Epithelial cell of esophagus (primary cell): Measurements from ENCODE around the gene EFNA5.

Experiments
- DNase-seq: peaks from one replicate; pipeline ENCODE4 v3.0.0; 2010; ENCODE audit warnings: low read depth
- H3K4me3 ChIP-seq: 2 replicates; pipeline ENCODE4 v1.5.1; 2011; ENCODE audit warnings: mild to moderate bottlenecking, low read length, control low read depth
- CTCF ChIP-seq: IDR thresholded peaks from 2 replicates; pipeline ENCODE4 v1.5.1; 2011; ENCODE audit warnings: low read depth, mild to moderate bottlenecking, low read length, control low read depth, inconsistent platforms; ENCODE audit not compliant: insufficient read depth; ENCODE audit errors: missing control alignments

EFNA5 gene

GRCh38 chr5:107373549-107374263 lies 297.0 kb downstream of the EFNA5 start:
- no peak for DNase-seq
- H3K4me3 ChIP-seq: no peak overlapping the region
- TF ChIP-seq CTCF: no peak

- DNase-seq: no peak
- no peak overlapping the region for H3K4me3 ChIP-seq
- TF ChIP-seq CTCF: no peak
Measured at GRCh38 chr5:107372723-107373450, 297.9 kb downstream of the EFNA5 start.

- no peak overlapping the region for H3K4me3 ChIP-seq
- TF ChIP-seq CTCF: no peak
- DNase-seq: peak; percentile 79
Measured at GRCh38 chr5:107370396-107370968, 300.3 kb downstream of the EFNA5 start.

- DNase-seq: no peak
- no peak overlapping the region for H3K4me3 ChIP-seq
- TF ChIP-seq CTCF: no peak
Measured at GRCh38 chr5:107369622-107370021, 301.1 kb downstream of the EFNA5 start.

GRCh38 chr5:107368615-107369014 lies 302.1 kb downstream of the EFNA5 start:
- H3K4me3 ChIP-seq: no peak overlapping the region
- DNase-seq: no peak
- TF ChIP-seq CTCF: no peak

- no peak for DNase-seq
- no peak for TF ChIP-seq CTCF
- no peak overlapping the region for H3K4me3 ChIP-seq
Measured at GRCh38 chr5:107367939-107368338, 302.8 kb downstream of the EFNA5 start.

- DNase-seq: no peak
- TF ChIP-seq CTCF: no peak
- H3K4me3 ChIP-seq: no peak overlapping the region
Measured at GRCh38 chr5:107367480-107367879, 303.3 kb downstream of the EFNA5 start.
